Hypothalamus (tissue), 51 donors: Measurements from ENCODE around the gene CEP72.
A peak's percentile ranks its signal among the peaks of the same experiment; 100 is the strongest.
"Not testable (repeated sequence)": the region's sequence is repeated elsewhere in the genome, so short reads cannot be mapped to it uniquely, and the experiment has no call there.

Experiments
- DNase-seq, 51 donors: peaks; one replicate each; lab custom pipeline; 2025; lab: John Stamatoyannopoulos, UW

Gene CEP72

GRCh38 chr5:678521-678920 is 66.4 kb downstream of the CEP72 start:
- DNase-seq = not testable (repeated sequence)

- DNase-seq = not testable (repeated sequence)
Observed at GRCh38 chr5:679166-679895, 67.2 kb downstream of the CEP72 start.

- DNase-seq = not testable (repeated sequence)
Observed at GRCh38 chr5:680118-680795, 68.1 kb downstream of the CEP72 start.

- not testable (repeated sequence) for DNase-seq
Observed at GRCh38 chr5:680836-681235, 68.7 kb downstream of the CEP72 start.

GRCh38 chr5:681317-682191 is 69.4 kb downstream of the CEP72 start:
- not testable (repeated sequence) for DNase-seq

GRCh38 chr5:682216-682615 is 70.1 kb downstream of the CEP72 start:
- not testable (repeated sequence) for DNase-seq

- DNase-seq = peak in 1 of 51 donors; percentile 19
Observed at GRCh38 chr5:682651-683358, 70.7 kb downstream of the CEP72 start.

- DNase-seq = peak in 1 of 51 donors; percentile 33
Observed at GRCh38 chr5:683551-684481, 71.7 kb downstream of the CEP72 start.

- no peak for DNase-seq
Observed at GRCh38 chr5:684751-685216, 72.6 kb downstream of the CEP72 start.

- DNase-seq = no peak
Observed at GRCh38 chr5:685262-686171, 73.4 kb downstream of the CEP72 start.

- not testable (repeated sequence) for DNase-seq
Observed at GRCh38 chr5:686172-686523, 74.0 kb downstream of the CEP72 start.

GRCh38 chr5:686936-687335 is 74.8 kb downstream of the CEP72 start:
- DNase-seq = not testable (repeated sequence)

- DNase-seq = not testable (repeated sequence)
Observed at GRCh38 chr5:688348-689010, 76.3 kb downstream of the CEP72 start.

GRCh38 chr5:690293-690692 is 78.2 kb downstream of the CEP72 start:
- not testable (repeated sequence) for DNase-seq

- DNase-seq = not testable (repeated sequence)
Observed at GRCh38 chr5:691049-691448, 78.9 kb downstream of the CEP72 start.

GRCh38 chr5:691817-692528 is 79.8 kb downstream of the CEP72 start:
- DNase-seq = no peak

- DNase-seq = not testable (repeated sequence)
Observed at GRCh38 chr5:692529-693041, 80.4 kb downstream of the CEP72 start.
